Breast epithelium (tissue), 3 donors: ENCODE results near the gene SHANK3.

Experiments used
- CTCF ChIP-seq, 3 donors: fragments of 450-650 bp; IDR thresholded peaks; one replicate each; pipeline ENCODE4 v1.5.1; 2016 to 2017; ENCODE audit warnings: antibody characterized with exemption in 3 of 3, mild to moderate bottlenecking in 3 of 3, moderate library complexity in 3 of 3
- POLR2A ChIP-seq: fragments of 450-650 bp; IDR thresholded peaks from one replicate; pipeline ENCODE4 v1.6.1; 2016; ENCODE audit warnings: antibody characterized with exemption, mild to moderate bottlenecking, moderate library complexity
- POLR2AphosphoS5 ChIP-seq, 3 donors: sonication (generic); formaldehyde crosslinking; IDR thresholded peaks; one replicate each; pipeline ENCODE4 v1.6.1; 2017; ENCODE audit warnings: antibody characterized with exemption in 3 of 3

DNA sequence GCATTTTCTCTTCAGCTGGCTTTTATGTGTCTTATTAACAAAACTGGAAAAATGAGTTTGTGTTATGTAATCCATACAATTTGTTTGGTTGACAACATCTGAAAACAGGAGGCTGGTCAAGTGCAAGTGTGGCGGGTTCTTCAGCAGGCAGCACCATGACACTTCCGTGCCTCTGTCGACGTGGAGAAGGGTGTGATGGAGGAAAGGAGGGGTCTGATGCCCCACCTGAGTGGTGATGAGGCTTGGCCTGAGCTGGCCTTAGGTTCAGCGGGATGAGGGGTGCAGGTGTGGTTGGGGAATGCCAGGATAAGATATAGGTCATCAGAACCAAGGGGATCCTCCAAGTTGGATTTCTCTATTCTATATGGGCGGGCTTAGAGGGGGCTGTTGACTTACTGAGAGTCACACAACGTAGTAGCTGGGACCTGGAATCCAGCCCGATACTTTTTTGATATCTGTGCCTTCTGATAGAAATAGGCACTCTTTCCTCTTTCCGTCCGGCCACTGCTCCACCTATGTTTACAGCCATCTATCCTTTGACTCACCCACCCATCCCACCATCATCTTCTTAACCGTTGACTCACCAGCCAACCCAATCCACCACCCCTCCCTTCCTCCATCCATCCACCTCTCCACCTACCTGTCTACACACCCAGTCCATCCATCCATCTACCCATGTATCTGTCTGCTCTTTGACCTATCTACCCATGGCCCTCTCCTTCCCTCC, 29.0 kb downstream of the SHANK3 start:
- TF ChIP-seq CTCF (IDR thresholded peaks at IDR 0.05) (no peak), POLR2AphosphoS5 (IDR thresholded peaks at IDR 0.05) (no peak), POLR2A (no peak)
